ENCODE measurements around the gene UNC119B.

GRCh38 chr12:120738252-120739030, 28.2 kb downstream of the UNC119B start:
- TF ChIP-seq CTCF (IDR thresholded peaks at IDR 0.05) (no peak), POLR2AphosphoS5 (IDR thresholded peaks at IDR 0.05) (no peak), POLR2A (IDR thresholded peaks at IDR 0.05) (no peak), EP300 (IDR thresholded peaks at IDR 0.05) (no peak)

Data from upper lobe of left lung (tissue), 4 donors.